Duodenal mucosa (tissue), 2 donors: ENCODE results near the gene TLE6.
"Not testable (repeated sequence)": the region's sequence is repeated elsewhere in the genome, so short reads cannot be mapped to it uniquely, and the experiment has no call there.

Experiments used
- H3K27ac ChIP-seq: one replicate; pipeline ENCODE4 v1.7.0; 2013; ENCODE audit warnings: low read depth, low read length
- H3K27me3 ChIP-seq, 2 donors: one replicate each; pipeline ENCODE4 v1.7.0; 2013; ENCODE audit warnings: low read length in 2 of 2, control low read depth in 1 of 2; ENCODE audit not compliant: insufficient read depth in 2 of 2, control insufficient read depth in 1 of 2
- H3K36me3 ChIP-seq, 2 donors: one replicate each; pipeline ENCODE4 v1.7.0; 2013; ENCODE audit warnings: low read length in 2 of 2, control low read depth in 1 of 2; ENCODE audit not compliant: insufficient read depth in 2 of 2, control insufficient read depth in 1 of 2
- H3K4me1 ChIP-seq, 2 donors: one replicate each; pipeline ENCODE4 v1.7.0; 2013; ENCODE audit warnings: low read length in 2 of 2, control low read depth in 1 of 2; ENCODE audit not compliant: insufficient read depth in 2 of 2, control insufficient read depth in 1 of 2
- H3K4me3 ChIP-seq, 2 donors: one replicate each; pipeline ENCODE4 v1.7.0; 2013; ENCODE audit warnings: low read length in 2 of 2, low read depth in 1 of 2
- H3K9ac ChIP-seq, 2 donors: one replicate each; pipeline ENCODE4 v1.7.0; 2013; ENCODE audit warnings: low read length in 2 of 2, low read depth in 1 of 2
- H3K9me3 ChIP-seq, 2 donors: one replicate each; pipeline ENCODE4 v1.7.0; 2013; ENCODE audit warnings: low read length in 2 of 2, control low read depth in 1 of 2; ENCODE audit not compliant: control insufficient read depth in 1 of 2

Gene TLE6

GRCh38 chr19:2952953-2953481, 24.3 kb upstream of the TLE6 start:
- Histone ChIP-seq H3K27ac (peak overlapping the region; percentile 36), H3K27me3 (no peaks in the 10 kb centered on the region), H3K9me3 (no peaks in the 10 kb centered on the region), H3K4me3 (peak overlapping the region; percentile 46 to 73), H3K9ac (peak overlapping the region in 1 of 2 donors; percentile 43), H3K36me3 (no peaks in the 10 kb centered on the region), H3K4me1 (peaks cover 17% of the 10 kb centered on the region in 2 donors)

DNA sequence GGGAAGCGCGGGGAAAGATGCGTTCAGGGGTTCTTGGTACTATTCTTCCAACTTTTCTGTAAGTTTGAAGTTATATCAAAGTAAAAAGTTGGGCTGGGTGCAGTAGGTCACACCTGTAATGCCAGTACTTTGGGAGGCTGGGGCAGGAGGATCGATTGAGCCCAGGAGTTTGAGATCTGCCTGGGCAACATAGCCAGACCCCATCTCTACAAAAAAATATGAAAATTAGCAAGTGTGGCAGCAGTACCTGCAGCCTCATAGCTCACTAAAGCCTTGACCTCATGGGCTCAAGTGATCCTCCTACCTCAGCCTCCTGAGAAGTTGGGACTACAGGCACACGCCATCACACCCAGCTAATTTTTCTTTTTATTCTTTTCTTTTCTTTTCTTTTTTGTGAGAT, 20.2 kb upstream of the TLE6 start:
- Histone ChIP-seq H3K4me3 (no peak overlapping the region), H3K9me3 (no peaks in the 10 kb centered on the region), H3K27me3 (no peaks in the 10 kb centered on the region), H3K36me3 (no peaks in the 10 kb centered on the region), H3K4me1 (no peaks in the 10 kb centered on the region), H3K27ac (no peak overlapping the region), H3K9ac (no peak overlapping the region)

DNA sequence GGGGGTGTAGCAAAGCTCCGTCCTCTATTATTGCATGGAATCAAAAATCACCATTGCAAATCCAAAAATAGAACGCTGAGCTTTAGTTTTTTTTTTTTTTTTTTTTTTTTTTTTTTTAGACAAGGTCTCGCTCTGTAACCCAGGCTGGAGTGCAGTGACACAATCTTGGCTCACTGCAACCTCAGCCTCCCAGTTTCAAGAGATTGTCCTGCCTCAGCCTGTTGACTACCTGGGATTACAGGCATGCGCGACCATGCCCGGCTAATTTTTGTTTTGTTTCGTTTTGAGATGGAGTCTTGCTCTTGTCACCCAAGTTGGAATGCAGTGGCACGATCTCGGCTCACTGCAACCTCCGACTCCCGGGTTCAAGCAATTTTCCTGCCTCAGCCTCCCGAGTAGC, 17.2 kb upstream of the TLE6 start:
- H3K9ac ChIP-seq = no peak overlapping the region
- no peak overlapping the region for H3K4me3 ChIP-seq
- no peaks in the 10 kb centered on the region for H3K27me3 ChIP-seq
- no peaks in the 10 kb centered on the region for H3K4me1 ChIP-seq
- H3K36me3 ChIP-seq = no peaks in the 10 kb centered on the region
- H3K9me3 ChIP-seq = no peaks in the 10 kb centered on the region
- H3K27ac ChIP-seq = no peak overlapping the region

GRCh38 chr19:2962018-2962670, 15.2 kb upstream of the TLE6 start:
- no peaks in the 10 kb centered on the region for H3K4me1 ChIP-seq
- H3K36me3 ChIP-seq = no peaks in the 10 kb centered on the region
- no peak overlapping the region for H3K27ac ChIP-seq
- H3K27me3 ChIP-seq = no peaks in the 10 kb centered on the region
- no peaks in the 10 kb centered on the region for H3K9me3 ChIP-seq
- no peak overlapping the region for H3K4me3 ChIP-seq
- no peak overlapping the region for H3K9ac ChIP-seq

GRCh38 chr19:2963122-2963521, 14.2 kb upstream of the TLE6 start:
- no peak overlapping the region for H3K9ac ChIP-seq
- no peaks in the 10 kb centered on the region for H3K9me3 ChIP-seq
- H3K4me3 ChIP-seq = no peak overlapping the region
- H3K27ac ChIP-seq = no peak overlapping the region
- no peaks in the 10 kb centered on the region for H3K4me1 ChIP-seq
- no peaks in the 10 kb centered on the region for H3K27me3 ChIP-seq
- no peaks in the 10 kb centered on the region for H3K36me3 ChIP-seq

DNA sequence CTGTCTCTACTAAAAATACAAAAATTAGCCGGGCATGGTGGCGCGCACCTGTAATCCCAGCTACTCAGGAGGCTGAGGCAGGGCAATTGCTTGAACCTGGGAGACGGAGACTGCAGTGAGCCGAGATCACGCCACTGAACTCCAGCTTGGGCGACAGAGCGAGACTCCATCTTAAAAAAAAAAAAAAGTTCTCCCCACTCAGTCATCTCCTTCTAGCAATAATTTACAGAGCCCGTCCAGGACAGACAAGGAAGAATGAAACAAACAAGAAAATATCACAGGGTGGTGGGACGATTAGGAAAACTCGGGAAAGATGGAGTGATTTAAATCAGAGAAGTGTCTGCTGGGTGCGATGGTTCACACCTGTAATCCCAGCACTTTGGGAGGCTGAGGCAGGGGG, 13.7 kb upstream of the TLE6 start:
- not testable (repeated sequence) for H3K4me3 ChIP-seq, H3K9me3 ChIP-seq, H3K36me3 ChIP-seq, H3K27me3 ChIP-seq, H3K4me1 ChIP-seq, H3K27ac ChIP-seq, H3K9ac ChIP-seq

DNA sequence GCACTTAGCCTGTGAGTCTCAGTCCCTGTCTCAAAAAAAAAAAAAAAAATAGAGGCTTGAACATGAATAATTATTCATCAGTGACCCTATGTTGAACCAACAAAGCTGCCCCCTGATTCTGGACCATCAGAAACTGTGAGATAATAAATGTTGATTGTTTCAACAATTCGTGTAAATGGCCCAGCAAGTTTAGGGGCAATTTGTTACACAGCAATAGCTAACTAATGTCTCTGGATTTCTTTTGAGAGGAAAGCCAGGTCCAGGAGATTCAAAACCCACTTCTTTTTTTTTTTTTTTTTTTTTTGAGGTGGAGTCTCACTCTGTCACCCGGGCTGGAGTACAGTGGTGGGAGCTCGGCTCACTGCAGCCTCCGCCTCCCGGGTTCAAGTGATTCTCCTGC, 12.5 kb upstream of the TLE6 start:
- Histone ChIP-seq H3K4me3 (no peak overlapping the region), H3K9ac (no peak overlapping the region), H3K27ac (no peak overlapping the region), H3K4me1 (peaks cover 0 to 11% of the 10 kb centered on the region in 2 donors), H3K27me3 (no peaks in the 10 kb centered on the region), H3K9me3 (no peaks in the 10 kb centered on the region), H3K36me3 (no peaks in the 10 kb centered on the region)

- peaks cover 0 to 13% of the 10 kb centered on the region in 2 donors for H3K4me1 ChIP-seq
- H3K36me3 ChIP-seq = no peaks in the 10 kb centered on the region
- H3K9ac ChIP-seq = no peak overlapping the region
- no peaks in the 10 kb centered on the region for H3K27me3 ChIP-seq
- H3K27ac ChIP-seq = no peak overlapping the region
- H3K4me3 ChIP-seq = no peak overlapping the region
- H3K9me3 ChIP-seq = no peaks in the 10 kb centered on the region
Measured at GRCh38 chr19:2967972-2968371, 9.4 kb upstream of the TLE6 start.

DNA sequence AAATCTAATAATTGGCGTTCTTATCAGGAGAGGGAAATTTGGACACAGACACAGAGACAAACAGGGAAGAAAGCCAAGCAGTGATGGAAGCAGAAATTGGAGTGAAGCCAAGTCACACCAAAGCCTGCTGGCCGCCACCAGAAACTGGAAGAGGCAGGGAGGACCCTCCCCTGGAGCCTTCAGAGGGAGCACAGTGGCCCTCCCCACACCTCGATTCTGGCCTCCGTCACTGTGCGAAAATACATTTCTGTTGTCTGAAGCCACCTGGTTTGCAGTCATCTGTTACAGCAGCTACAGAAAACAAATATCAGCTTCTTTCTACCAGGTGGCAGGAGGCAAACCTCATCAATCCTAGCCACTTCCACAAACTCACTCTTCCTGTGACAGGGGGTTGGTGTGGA, 8.3 kb upstream of the TLE6 start:
- Histone ChIP-seq H3K27ac (no peak overlapping the region), H3K36me3 (no peaks in the 10 kb centered on the region), H3K4me1 (peaks cover 0 to 13% of the 10 kb centered on the region in 2 donors), H3K4me3 (no peak overlapping the region), H3K9me3 (no peaks in the 10 kb centered on the region), H3K9ac (no peak overlapping the region), H3K27me3 (no peaks in the 10 kb centered on the region)

DNA sequence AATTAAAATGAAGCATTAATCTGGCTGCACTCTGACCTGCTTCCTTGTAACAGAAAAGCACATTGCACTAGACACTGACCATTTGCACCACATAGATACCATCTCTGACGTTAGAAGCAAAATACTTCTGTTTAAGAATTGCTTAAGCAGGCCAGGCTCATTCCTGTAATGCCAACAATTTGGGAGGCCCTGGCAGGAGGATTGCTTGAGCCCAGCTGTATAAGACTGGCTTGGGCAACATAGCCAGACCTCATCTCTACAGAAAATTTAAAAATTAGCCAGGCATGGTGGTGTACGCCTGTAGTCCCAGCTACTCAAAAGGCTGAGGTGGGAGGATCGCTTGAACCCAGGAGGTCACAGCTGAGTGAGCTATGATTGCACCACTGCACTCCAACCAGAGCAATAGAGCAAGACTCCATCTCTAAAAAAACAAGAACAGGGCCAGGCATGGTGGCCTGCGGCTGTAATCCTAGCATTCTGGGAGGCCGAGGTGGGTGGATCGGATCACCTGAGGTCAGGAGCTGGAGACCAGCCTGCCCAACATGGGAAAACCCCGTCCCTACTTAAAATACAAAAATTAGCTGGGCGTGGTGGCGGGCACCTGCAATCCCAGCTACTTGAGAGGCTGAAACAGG, 7.0 kb upstream of the TLE6 start:
- Histone ChIP-seq H3K36me3 (no peaks in the 10 kb centered on the region), H3K4me1 (peaks cover 0 to 22% of the 10 kb centered on the region in 2 donors), H3K9me3 (no peaks in the 10 kb centered on the region), H3K27me3 (peaks cover 0 to 2% of the 10 kb centered on the region in 2 donors), H3K27ac (no peak overlapping the region), H3K4me3 (no peak overlapping the region), H3K9ac (no peak overlapping the region)
